Activated naive CD8-positive, alpha-beta T cell treated with anti-CD3 and anti-CD28 coated beads, Interleukin-2, amount 10 ng/mL, durations not matched to agents 7 days and 5 days (primary cell): ENCODE results near the gene PBX4. TPM values are rescaled to one million over a fixed set of nuclear protein-coding genes. Genes with fewer than 3 reads are reported as not detected.
"Not testable (repeated sequence)": the region's sequence is repeated elsewhere in the genome, so short reads cannot be mapped to it uniquely, and the experiment has no call there.

ENCODE experiments used
- ATAC-seq: fragments of 150-1000 bp; cut with Tn5 transposase; one replicate; pipeline ENCODE4 v1.10.0; 2021; ENCODE audit warnings: low read depth, moderate library complexity
- POLR2A ChIA-PET: fragments of 350-600 bp; sonication (Branson Sonifier 250); formaldehyde crosslinking; loops from one replicate; lab custom pipeline; 2021; ENCODE audit warnings: antibody characterized with exemption; lab: Charles Lee
- DNase-seq: peaks from one replicate; pipeline ENCODE4 v3.0.0; 2021
- H3K27ac Mint-ChIP-seq: one replicate; pipeline ENCODE4 v1.8.0; 2022; ENCODE audit warnings: mild to moderate bottlenecking, mixed read lengths
- H3K27me3 Mint-ChIP-seq: one replicate; pipeline ENCODE4 v1.8.0; 2022; ENCODE audit warnings: mild to moderate bottlenecking, moderate library complexity, mixed read lengths
- H3K36me3 Mint-ChIP-seq: one replicate; pipeline ENCODE4 v1.8.0; 2021; ENCODE audit warnings: mild to moderate bottlenecking, mixed read lengths
- H3K4me1 Mint-ChIP-seq: one replicate; pipeline ENCODE4 v1.8.0; 2021; ENCODE audit warnings: mixed read lengths
- H3K4me3 Mint-ChIP-seq: one replicate; pipeline ENCODE4 v1.8.0; 2022; ENCODE audit warnings: mild to moderate bottlenecking, moderate library complexity, mixed read lengths
- H3K9me3 Mint-ChIP-seq: one replicate; pipeline ENCODE4 v1.8.0; 2021; ENCODE audit warnings: mixed read lengths
- total RNA-seq, 2 experiments: library from RNA; stranded (reverse); gene quantifications; one replicate each; pipeline ENCODE4 v1.2.3, GENCODE V29; 2021

PBX4 gene, protein sequence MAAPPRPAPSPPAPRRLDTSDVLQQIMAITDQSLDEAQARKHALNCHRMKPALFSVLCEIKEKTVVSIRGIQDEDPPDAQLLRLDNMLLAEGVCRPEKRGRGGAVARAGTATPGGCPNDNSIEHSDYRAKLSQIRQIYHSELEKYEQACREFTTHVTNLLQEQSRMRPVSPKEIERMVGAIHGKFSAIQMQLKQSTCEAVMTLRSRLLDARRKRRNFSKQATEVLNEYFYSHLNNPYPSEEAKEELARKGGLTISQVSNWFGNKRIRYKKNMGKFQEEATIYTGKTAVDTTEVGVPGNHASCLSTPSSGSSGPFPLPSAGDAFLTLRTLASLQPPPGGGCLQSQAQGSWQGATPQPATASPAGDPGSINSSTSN
- total RNA-seq, result 10 to 100 TPM; 41.3 to 46.1 TPM

DNA sequence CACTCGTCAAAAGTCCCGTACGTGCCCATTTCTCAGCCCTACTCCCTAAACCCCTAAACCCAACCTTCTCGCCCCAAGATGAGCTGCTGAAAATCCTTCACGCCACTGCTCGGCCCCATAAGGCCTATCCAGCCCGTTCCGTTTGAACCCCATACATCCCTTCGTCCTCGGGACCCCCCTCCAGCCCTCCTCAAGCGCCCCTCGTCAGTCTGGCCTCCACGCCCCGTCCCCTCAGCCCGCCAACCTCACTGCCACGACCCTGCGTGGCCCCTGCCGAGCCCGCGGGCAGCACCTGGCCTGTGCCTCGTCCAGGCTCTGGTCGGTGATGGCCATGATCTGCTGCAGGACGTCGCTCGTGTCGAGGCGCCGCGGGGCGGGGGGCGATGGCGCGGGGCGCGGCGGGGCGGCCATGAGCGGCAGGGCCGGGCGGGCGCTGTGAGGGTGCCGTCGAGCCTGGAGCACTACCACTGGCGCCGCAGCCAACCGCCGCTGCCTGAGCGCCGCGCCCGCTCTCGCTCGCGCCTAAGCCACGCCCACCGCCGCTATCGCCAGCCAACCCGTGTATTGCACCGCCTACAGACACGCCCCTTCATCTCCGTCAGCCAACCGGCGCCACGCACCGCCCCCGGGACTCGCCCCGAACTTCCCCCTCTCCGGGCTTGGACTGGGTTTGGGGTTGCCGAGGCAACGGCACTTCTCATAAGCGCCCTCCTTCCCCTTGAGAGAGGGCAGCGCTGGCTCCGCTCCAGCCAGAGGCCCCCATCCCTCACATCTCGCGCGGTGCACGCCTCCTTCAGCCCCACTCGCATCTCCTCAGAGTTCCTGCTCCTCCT is at the start of gene PBX4:
TSS of gene PBX4 (minus strand) at position 469 of the 833 bp plus-strand sequence. CDS start at position 411, 58 bp downstream.
- H3K4me1 Mint-ChIP-seq, result peaks cover 35% of the 10 kb centered on the region
- H3K27ac Mint-ChIP-seq, result peak within 1 kb of the TSS; percentile 87
- peak; percentile 94 for ATAC-seq
- POLR2A ChIA-PET, result interaction anchor here (0.6 to 2.8 kb wide), 11 partner anchors 8 to 79 kb away, joined by 3 to 13 read pairs (median 5); partner anchors contain the start of genes ATP13A1 and ZNF101
- peaks cover 2% of the 10 kb centered on the region for H3K27me3 Mint-ChIP-seq
- peaks cover 15% of the 10 kb centered on the region for H3K36me3 Mint-ChIP-seq
- H3K4me3 Mint-ChIP-seq, result peak within 1 kb of the TSS; percentile 86
- peak; percentile 99 for DNase-seq
- H3K9me3 Mint-ChIP-seq, result no peaks in the 10 kb centered on the region

DNA sequence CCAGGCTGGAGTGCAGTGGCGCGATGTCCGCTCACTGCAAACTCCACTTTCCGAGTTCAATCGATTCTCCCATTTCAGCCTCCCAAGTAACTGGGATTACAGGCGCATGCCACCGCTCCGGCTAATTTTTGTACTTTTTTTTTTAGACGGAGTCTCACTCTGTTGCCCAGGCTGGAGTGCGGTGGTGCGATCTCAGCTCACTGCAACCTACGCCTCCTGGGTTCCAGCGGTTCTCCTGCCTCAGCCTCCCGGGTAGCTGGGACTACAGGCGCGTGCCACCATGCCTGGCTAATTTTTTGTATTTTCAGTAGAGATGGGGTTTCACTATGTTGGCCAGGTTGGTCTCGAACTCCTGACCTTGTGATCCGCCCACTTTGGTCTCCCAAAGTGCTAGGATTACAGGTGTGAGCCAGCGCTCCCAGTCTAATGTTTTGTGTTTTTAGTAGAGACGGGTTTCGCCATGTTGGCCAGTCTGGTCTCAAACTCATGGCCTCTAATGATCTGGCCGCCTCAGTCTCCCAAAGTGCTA is 47.0 kb upstream of the PBX4 start:
- DNase-seq, H3K27ac Mint-ChIP-seq, ATAC-seq, H3K27me3 Mint-ChIP-seq, H3K9me3 Mint-ChIP-seq, POLR2A ChIA-PET: not testable (repeated sequence)
- H3K4me1 Mint-ChIP-seq, result peaks cover 32% of the 10 kb centered on the region
- peaks cover 39% of the 10 kb centered on the region for H3K36me3 Mint-ChIP-seq
- H3K4me3 Mint-ChIP-seq, result peak overlapping the region; percentile 19

DNA sequence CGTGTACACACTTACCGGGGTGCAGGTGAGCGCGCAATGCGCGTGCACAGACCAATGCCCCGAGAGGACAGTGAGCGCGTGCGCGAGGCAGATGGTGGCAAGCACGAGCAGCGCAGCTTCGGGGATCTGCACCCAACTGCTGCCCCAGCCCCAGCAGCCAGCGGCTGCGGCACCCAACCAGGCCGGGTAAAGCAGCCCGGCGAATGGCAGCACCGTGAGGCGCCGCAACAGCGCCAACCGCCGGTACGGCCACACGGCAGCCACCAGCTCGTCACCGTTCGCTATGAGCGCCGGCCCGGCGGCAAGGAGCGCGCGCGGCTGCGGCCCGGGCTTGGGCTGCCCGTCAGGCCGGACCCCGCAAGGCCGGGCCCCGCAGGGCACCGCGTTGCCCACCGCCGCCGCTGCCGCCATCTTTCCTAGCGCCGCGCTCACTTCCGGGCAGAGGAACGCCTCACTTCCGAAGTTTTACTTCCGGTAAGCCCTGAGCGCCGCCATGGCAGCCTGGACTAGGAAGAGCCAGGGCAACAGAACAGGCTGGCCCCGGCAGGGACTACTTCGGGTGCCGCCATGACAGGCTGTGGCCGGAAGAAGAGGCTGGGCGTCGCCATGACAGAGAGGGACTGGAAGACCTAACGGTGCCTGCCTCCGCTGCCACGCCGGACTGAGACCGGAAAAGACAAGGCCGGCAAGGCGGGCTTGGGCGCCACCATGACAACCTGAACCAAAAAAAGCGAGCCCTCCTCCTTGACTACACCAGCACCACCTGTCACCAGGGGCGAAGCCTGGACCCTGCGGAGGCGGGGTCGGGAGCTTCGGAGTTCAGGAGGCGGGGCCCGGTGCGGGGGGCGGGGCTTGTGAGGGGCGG is 45.0 kb upstream of the PBX4 start, which contains the start of gene ATP13A1:
TSS of gene ATP13A1 (minus strand) at position 421 of the 865 bp plus-strand sequence. CDS start at position 411, 10 bp downstream.
- Mint-ChIP-seq H3K4me3 (peak within 1 kb of the TSS; percentile 93), H3K27ac (peak within 1 kb of the TSS; percentile 98), H3K36me3 (peaks cover 32% of the 10 kb centered on the region), H3K9me3 (no peaks in the 10 kb centered on the region), H3K4me1 (peaks cover 26% of the 10 kb centered on the region), H3K27me3 (no peaks in the 10 kb centered on the region)
- POLR2A ChIA-PET, result interaction anchor here (0.5 to 3.0 kb wide), 22 partner anchors 10 to 901 kb away, joined by 3 to 17 read pairs (median 4); partner anchors contain the start of genes LPAR2, NDUFA13, PBX4 and ZNF14
- DNase-seq (peak; percentile 92), ATAC-seq (peak; percentile 79)

DNA sequence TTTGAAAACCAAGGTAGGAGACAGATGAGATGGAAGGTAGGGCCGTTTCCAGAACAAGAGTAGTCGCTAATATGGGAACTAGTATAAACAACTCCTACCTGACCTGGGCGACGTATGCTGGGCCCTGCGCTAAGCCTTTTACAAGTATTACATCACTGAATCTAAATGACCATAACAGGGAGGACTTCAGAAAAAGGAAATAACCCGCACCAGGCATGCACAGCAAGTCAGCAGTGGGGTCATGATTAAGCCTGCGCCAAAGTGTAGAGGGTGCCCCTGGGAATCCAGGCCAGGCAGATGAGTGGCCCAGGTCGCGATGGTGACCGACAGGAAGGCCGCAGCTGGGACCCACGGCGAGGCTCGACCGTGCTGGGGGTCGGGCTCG is 44.4 kb upstream of the PBX4 start:
- peaks cover 36% of the 10 kb centered on the region for H3K36me3 Mint-ChIP-seq
- peak overlapping the region; percentile 93 for H3K4me3 Mint-ChIP-seq
- H3K4me1 Mint-ChIP-seq, result peaks cover 21% of the 10 kb centered on the region
- ATAC-seq, result no peak
- H3K27me3 Mint-ChIP-seq, result no peaks in the 10 kb centered on the region
- DNase-seq, result no peak
- POLR2A ChIA-PET, result interaction anchor here (1.0 to 3.0 kb wide), 14 partner anchors 10 to 504 kb away, joined by 3 to 17 read pairs (median 6); partner anchors contain the start of genes LPAR2, NDUFA13, PBX4 and ZNF14
- peak overlapping the region; percentile 93 for H3K27ac Mint-ChIP-seq
- no peaks in the 10 kb centered on the region for H3K9me3 Mint-ChIP-seq

DNA sequence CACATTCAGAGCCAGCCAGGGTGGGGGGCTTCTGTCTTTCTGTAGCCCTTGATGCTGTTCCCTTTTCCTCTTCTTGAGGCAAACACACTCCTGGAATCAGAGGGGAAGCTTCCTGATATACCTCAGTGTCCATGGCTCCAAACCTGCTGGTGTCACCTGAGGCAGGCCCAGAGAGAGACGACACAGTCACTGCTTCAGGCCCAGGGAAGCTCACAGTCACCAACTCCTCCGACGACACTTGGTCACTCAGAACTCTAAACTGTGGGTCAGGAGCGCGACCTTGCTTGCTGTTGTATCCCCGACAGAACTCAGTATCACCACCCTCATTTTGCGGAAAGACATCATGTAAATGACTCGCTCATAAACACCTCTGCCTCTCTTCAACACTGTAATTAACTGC is 43.9 kb upstream of the PBX4 start:
- DNase-seq (no peak), ATAC-seq (no peak)
- H3K36me3 Mint-ChIP-seq, result peaks cover 36% of the 10 kb centered on the region
- POLR2A ChIA-PET, result interaction anchor here (1.1 to 3.0 kb wide), 14 partner anchors 9 to 505 kb away, joined by 3 to 17 read pairs (median 7); partner anchors contain the start of genes LPAR2, NDUFA13, ZNF14 and ZNF486
- H3K4me3 Mint-ChIP-seq, result peak overlapping the region; percentile 93
- no peaks in the 10 kb centered on the region for H3K27me3 Mint-ChIP-seq
- no peaks in the 10 kb centered on the region for H3K9me3 Mint-ChIP-seq
- H3K27ac Mint-ChIP-seq, result peak overlapping the region; percentile 93
- peaks cover 18% of the 10 kb centered on the region for H3K4me1 Mint-ChIP-seq

DNA sequence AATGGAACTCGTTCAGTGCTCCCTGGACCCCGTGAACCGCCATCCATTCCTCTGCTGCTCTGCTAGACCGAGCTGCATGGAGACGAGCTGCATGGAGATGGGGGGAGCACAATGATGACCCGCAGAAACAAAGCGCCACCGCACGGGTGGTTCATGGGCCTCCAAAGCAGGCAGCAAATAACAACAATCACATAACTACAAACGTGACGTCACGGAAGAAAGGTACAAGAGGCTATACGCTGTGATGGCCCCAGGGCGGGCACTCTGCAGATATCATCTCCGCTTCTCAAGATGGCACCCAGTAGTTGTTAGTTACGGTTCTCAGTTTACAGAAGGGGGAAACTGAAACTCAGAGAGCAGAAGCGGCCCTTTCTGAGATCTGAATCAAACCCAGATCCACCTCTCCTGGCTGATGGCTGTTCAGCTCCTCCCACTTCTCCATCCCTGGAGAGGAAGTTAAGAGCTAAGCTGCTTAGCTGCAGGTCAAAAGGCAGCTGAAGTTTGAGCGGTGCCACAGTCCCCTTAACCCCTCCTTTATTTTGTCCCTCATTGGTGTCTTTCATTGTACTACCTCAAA is 43.3 kb upstream of the PBX4 start:
- no peaks in the 10 kb centered on the region for H3K9me3 Mint-ChIP-seq
- peaks cover 18% of the 10 kb centered on the region for H3K4me1 Mint-ChIP-seq
- peaks cover 35% of the 10 kb centered on the region for H3K36me3 Mint-ChIP-seq
- ATAC-seq (peak; percentile 1), DNase-seq (no peak)
- peak overlapping the region; percentile 93 for H3K27ac Mint-ChIP-seq
- POLR2A ChIA-PET, result interaction anchor here (0.6 to 3.0 kb wide), 11 partner anchors 9 to 505 kb away, joined by 3 to 17 read pairs (median 7); partner anchors contain the start of genes ZNF14, ZNF486, ZNF506 and ZNF93
- H3K4me3 Mint-ChIP-seq, result peak overlapping the region; percentile 93
- H3K27me3 Mint-ChIP-seq, result no peaks in the 10 kb centered on the region

DNA sequence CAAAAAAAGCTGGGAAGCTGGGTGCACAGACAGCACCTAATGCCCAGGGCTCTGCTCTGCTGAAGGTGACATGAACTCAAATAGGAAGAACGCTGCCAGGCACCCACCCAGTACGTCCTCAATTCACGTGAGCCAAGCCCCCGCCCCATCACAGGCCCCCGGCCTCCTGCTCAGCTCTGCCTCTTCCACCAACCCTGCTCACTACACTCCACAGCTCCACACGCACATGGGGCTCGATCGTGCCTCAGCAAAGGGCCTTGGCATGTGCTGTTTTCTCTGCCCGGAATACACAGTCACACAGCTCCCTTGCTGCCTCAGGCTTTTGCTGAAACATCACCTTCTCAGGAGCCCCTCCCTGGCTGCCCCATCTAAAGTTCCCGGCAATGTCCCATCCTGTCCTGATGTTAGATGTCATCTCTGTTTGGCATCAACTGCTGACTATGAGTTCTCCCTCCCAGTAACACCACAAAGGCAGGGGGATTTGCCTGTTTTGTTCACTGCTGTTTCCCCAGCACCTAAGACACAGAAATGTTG is 42.7 kb upstream of the PBX4 start:
- ATAC-seq (no peak), DNase-seq (no peak)
- H3K4me3 Mint-ChIP-seq, result peak overlapping the region; percentile 93
- H3K36me3 Mint-ChIP-seq, result peaks cover 34% of the 10 kb centered on the region
- H3K27ac Mint-ChIP-seq, result peak overlapping the region; percentile 93
- no peaks in the 10 kb centered on the region for H3K27me3 Mint-ChIP-seq
- H3K9me3 Mint-ChIP-seq, result no peaks in the 10 kb centered on the region
- H3K4me1 Mint-ChIP-seq, result peaks cover 18% of the 10 kb centered on the region
- POLR2A ChIA-PET, result interaction anchor here (0.6 to 3.0 kb wide), 11 partner anchors 8 to 333 kb away, joined by 3 to 17 read pairs (median 7); partner anchors contain the start of genes TSSK6, ZNF506 and ZNF93

DNA sequence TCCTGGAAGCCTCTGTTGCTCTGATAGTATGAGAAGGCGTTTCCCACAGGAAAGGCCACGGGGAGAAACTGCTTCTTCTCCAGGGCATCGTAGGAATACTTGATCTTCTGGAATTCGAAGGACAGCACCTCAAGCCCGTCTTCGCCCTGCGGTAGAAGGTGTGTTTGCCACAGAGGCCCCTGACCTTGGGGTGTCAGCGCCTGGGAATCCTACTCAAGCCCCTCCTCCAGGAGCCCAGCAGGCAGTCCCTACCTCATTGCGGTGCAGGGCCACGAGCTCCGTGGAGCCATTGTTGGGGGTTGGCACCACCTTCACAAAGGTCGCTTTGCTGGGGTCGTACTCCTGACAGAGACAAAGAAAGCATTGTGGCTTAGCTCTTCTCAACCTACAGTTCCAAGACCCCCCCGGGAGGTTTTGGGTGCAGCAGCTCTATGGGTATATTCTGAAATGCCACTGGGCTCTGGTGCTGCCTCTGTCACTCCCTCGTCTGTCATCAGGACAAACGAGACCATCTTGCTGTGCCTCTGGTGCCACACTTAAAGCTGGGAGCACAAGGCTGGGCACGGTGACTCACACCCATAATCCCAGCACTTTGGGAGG is 41.3 kb upstream of the PBX4 start:
- peak overlapping the region; percentile 38 for H3K27ac Mint-ChIP-seq
- H3K4me1 Mint-ChIP-seq, result peaks cover 18% of the 10 kb centered on the region
- POLR2A ChIA-PET, result interaction anchor here (0.5 to 1.3 kb wide), 2 partner anchors 16 to 108 kb away, joined by 3 read pairs; partner anchors contain the start of gene GMIP
- H3K36me3 Mint-ChIP-seq, result peaks cover 37% of the 10 kb centered on the region
- no peaks in the 10 kb centered on the region for H3K9me3 Mint-ChIP-seq
- no peak for ATAC-seq
- no peak for DNase-seq
- no peaks in the 10 kb centered on the region for H3K27me3 Mint-ChIP-seq
- H3K4me3 Mint-ChIP-seq, result no peak overlapping the region

DNA sequence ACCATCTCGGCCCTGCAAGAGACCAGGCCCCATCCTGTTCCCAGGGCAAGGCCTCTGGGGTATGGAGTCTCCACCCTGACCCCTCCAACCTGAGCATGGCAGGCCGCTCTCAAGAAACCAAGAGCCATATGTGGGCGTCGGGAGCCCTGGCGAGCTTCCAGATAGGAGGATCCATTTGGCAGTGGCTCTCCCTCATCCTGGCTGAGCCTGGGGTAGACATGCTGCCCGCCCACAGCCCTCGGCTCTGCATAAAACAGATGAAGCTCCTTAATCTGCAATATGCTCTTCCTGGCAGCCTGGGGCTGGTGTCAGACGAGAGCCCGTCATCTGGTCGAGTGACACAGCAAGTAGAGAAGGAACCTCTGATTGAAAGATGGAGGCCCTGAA is 38.9 kb upstream of the PBX4 start:
- Mint-ChIP-seq H3K9me3 (no peaks in the 10 kb centered on the region), H3K27me3 (no peaks in the 10 kb centered on the region), H3K27ac (no peak overlapping the region), H3K4me3 (no peak overlapping the region), H3K4me1 (peaks cover 13% of the 10 kb centered on the region), H3K36me3 (peaks cover 40% of the 10 kb centered on the region)
- ATAC-seq (no peak), DNase-seq (no peak)
- POLR2A ChIA-PET, result interaction anchor here (0.7 kb wide), 1 partner anchor 12 kb away, joined by 3 read pairs; no protein-coding TSS in a partner anchor

DNA sequence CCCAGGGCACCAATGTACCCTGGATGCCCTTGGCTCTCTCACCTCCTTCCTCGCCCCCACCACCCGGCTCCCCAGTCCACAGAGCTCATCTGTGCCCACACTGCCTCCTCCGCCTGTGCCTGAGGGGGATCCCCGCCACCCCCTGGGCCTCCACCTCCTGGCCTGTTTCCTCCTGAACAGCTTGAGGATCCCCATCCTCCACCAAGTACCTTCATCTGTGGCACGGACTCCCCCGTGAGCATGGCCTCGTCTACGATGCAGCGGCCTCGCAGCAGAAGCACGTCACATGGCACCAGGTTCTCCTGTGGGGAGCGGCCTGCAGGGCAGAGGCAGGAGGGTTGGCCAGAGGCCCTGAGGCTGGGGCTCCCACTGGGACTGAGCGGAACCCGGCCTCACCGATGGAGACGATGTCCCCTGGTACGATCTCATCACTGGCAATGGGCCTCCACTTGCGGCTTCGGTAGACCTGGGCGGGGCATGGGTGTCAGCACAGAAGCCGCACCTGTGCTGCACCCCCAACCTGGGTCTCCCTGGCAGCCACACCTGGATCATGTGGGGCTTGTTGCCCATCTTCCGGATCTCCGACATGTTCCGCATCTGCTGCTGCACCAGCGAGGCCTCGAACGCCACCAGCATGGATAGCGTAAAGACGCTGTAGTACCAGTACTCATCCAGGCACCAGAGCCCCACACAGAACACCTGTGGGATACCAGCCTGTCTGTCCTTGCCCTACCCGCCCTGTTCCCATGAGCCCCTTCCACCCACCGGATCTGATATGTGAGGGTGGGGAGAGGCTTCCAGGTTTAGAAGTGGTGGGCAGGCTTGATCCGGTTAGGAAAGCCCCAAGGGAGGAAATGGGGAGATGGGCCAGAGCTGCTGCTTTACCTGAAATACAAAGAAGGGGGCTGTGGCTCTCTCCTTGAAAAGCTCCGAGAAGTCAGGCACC is 38.2 kb upstream of the PBX4 start:
- Mint-ChIP-seq H3K27ac (no peak overlapping the region), H3K27me3 (no peaks in the 10 kb centered on the region), H3K4me1 (peaks cover 6% of the 10 kb centered on the region), H3K36me3 (peaks cover 34% of the 10 kb centered on the region), H3K9me3 (no peaks in the 10 kb centered on the region), H3K4me3 (no peak overlapping the region)
- no peak for ATAC-seq
- POLR2A ChIA-PET, result interaction anchor here (0.7 kb wide), 1 partner anchor 12 kb away, joined by 3 read pairs; no protein-coding TSS in a partner anchor
- DNase-seq, result no peak
